Kidney epithelial cell (primary cell): Measurements from ENCODE around the gene PPIC. TPM values are rescaled to one million over a fixed set of nuclear protein-coding genes. Genes with fewer than 3 reads are reported as not detected.
"Not testable (repeated sequence)": the region's sequence is repeated elsewhere in the genome, so short reads cannot be mapped to it uniquely, and the experiment has no call there.

Source experiments
- DNase-seq: peaks from one replicate; pipeline ENCODE4 v3.0.0-alpha.2; 2010; ENCODE audit warnings: low read depth
- H3K27me3 ChIP-seq: 2 replicates; pipeline ENCODE4 v1.6.0; 2011; ENCODE audit warnings: low read length; ENCODE audit not compliant: control insufficient read depth, insufficient read depth
- H3K36me3 ChIP-seq: 2 replicates; pipeline ENCODE4 v1.5.1; 2011; ENCODE audit warnings: low read length; ENCODE audit not compliant: control insufficient read depth, insufficient read depth
- H3K4me3 ChIP-seq: 2 replicates; pipeline ENCODE4 v1.5.1; 2011; ENCODE audit warnings: low read depth, mild to moderate bottlenecking, control low read depth, low read length
- CTCF ChIP-seq: IDR thresholded peaks from 2 replicates; pipeline ENCODE4 v1.5.1; 2011; ENCODE audit warnings: mild to moderate bottlenecking, moderate library complexity, low read length, control low read depth, inconsistent platforms; ENCODE audit not compliant: insufficient read depth, poor library complexity, severe bottlenecking
- total RNA-seq: library from RNA; depleted of rRNA; stranded (reverse); fragments of >200 nt; gene quantifications from 2 replicates; pipeline ENCODE4 v1.2.3, GENCODE V29; 2015

Gene PPIC
- total RNA-seq, 1 donor from 2014 or later, result 37.4 TPM

DNA sequence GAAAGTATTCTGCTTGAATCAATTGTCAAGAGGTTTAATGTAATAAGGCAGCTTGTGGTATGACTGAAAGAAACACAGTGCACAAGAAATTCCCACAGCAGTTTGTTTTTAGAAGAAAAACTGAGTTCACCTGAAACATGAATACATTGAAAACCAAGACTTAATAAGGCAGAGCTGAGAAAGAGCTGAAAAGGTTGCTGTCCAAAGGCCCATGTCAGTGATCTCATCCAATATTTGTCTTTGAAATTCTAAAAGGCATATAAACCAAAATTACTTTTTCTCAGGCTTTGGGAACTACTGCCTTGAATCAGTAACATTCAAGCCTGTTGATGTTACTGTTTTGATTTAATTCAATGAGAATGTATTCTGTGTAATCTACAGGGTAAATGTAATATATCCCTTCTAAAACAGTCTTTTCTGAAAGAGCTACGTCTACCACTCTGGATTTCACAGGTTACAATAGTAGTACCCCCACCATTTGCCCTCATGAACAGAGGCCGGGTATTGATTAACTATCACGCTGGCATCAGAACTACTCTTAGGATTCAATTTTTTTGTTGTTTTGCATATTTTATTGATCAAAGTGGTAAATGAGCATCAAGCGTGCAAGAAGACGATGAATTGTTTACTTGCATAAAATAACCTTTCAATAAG lies 57.8 kb downstream of the PPIC start:
- no peak for TF ChIP-seq CTCF
- DNase-seq, result no peak
- no peak overlapping the region for H3K4me3 ChIP-seq

DNA sequence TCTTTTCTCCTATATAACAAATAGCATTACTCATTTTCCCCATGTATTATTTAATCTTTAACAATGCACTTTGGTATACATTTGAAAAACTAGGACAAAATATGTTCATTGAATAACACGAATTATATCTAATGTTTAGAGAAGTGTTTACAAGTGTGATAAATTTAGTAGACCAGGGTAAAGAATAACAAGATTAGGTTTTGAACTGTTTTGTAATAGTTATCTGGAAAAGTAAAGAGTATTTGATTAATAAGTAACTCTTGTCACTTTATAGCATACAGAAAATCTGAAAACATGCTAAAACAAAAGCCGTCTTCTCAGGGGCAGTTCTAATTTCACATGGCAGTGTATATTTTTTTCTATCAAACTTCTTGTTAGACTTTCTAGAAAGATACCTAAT lies 58.5 kb downstream of the PPIC start:
- DNase-seq, result no peak
- no peak for TF ChIP-seq CTCF
- Histone ChIP-seq H3K4me3 (no peak overlapping the region), H3K27me3 (no peaks in the 10 kb centered on the region), H3K36me3 (no peaks in the 10 kb centered on the region)

More for the DNA sequence above, 57.8 kb downstream of the PPIC start:
- Histone ChIP-seq H3K27me3 (no peaks in the 10 kb centered on the region), H3K36me3 (no peaks in the 10 kb centered on the region)

DNA sequence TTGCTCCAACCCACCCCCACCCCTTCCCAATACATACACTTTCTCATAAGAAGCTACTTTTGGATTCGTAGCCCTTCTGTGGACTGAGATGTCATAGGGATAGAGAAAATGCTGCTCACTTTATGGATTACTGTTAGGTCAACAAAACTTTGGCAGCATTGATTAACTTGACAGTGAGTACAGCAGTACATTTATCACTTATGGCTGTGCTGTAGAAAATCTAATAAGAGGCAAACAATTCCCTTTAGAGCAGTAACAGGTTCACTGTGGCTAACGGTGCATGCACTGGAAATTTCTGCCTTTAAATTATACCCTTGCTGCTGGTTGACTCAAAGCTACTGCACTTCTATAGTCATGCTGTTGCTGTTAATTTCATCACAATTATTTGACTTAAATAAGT lies 59.2 kb downstream of the PPIC start:
- Histone ChIP-seq H3K27me3 (no peaks in the 10 kb centered on the region), H3K36me3 (no peaks in the 10 kb centered on the region), H3K4me3 (no peak overlapping the region)
- DNase-seq, result no peak
- no peak for TF ChIP-seq CTCF

GRCh38 chr5:122974251-122974650 lies 62.3 kb downstream of the PPIC start:
- DNase-seq, H3K36me3 ChIP-seq, H3K27me3 ChIP-seq, H3K4me3 ChIP-seq: not testable (repeated sequence)

GRCh38 chr5:122973759-122974158 lies 62.8 kb downstream of the PPIC start:
- H3K36me3 ChIP-seq, DNase-seq, H3K4me3 ChIP-seq, H3K27me3 ChIP-seq: not testable (repeated sequence)

Other genes with a start within 250 kb of the PPIC start
- 53.1 and 57.0 TPM in 2 replicates for gene SNX24, start 191.1 kb downstream of the PPIC start, total RNA-seq
- 0.04 and 0.07 TPM in 2 replicates for gene PRDM6, start 52.5 kb upstream of the PPIC start, total RNA-seq